Fibroblast of the aortic adventitia (primary cell): ENCODE measurements around the gene MAD1L1. TPM values are rescaled to one million over a fixed set of nuclear protein-coding genes. Genes with fewer than 3 reads are reported as not detected.

Experiments
- DNase-seq: peaks from one replicate; pipeline ENCODE4 v3.0.0-alpha.2; 2010; ENCODE audit warnings: low read depth
- H3K4me3 ChIP-seq: 2 replicates; pipeline ENCODE4 v1.5.1; 2011; ENCODE audit warnings: low read depth, mild to moderate bottlenecking, control low read depth, low read length, moderate library complexity
- total RNA-seq: library from RNA; depleted of rRNA; stranded (reverse); fragments of >200 nt; gene quantifications from 2 replicates; pipeline ENCODE4 v1.2.3, GENCODE V29; 2012; ENCODE audit warnings: low replicate concordance
- TF ChIP-seq, protein P1 (sequence below): IDR thresholded peaks from 2 replicates; pipeline ENCODE4 v1.5.1; 2011; ENCODE audit warnings: mild to moderate bottlenecking, low read length, control low read depth, inconsistent platforms; ENCODE audit not compliant: insufficient read depth

Gene MAD1L1
- total RNA-seq, 1 donor = 22.9 TPM

DNA sequence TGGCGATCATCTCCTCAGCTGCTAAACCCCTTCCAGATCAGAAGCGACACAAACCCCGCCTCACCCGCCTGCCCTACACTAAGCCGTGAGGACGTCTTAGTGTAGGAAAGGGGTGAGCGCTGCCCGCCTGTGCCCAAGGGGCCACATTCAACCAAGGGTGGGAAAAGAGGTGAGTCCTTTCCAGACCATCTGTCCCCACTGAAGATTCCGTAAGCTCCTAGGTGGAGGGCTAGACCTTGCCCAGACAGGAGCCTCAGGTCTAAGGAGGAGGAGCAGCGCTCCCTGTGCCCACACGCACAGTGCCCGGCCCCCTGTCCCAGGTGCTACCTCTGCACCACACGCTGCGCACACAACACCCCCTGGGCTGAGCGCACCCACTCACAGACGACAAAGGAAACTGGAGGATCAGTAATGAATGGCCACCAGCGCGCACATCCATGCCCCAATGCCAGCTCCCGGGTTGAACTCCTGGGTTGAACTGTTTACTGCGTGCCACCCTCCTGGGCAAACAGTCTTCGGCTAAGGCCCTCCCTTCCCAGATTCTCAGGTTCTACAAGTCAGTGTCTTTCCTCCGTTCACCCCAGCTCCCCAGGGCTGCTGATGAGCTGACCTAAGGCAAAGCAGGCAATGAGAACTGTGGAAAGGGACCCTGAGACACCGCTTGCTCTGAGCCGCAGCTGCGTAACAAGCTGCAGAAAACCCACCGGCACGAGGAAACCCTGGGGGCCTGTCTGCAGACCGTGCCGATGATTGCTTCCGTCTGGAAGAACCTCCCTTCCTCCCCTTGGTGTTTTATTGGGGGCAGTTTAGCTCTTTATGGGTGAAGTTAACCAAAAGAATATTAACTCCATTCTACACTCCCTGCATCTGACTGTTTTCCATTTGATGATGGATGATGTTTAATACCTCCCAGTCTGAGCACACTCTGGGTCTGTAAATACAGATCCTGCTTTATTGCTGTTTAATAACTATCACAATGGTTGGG, 185.9 kb downstream of the MAD1L1 start:
- DNase-seq = no peak
- TF ChIP-seq, protein P1, sequence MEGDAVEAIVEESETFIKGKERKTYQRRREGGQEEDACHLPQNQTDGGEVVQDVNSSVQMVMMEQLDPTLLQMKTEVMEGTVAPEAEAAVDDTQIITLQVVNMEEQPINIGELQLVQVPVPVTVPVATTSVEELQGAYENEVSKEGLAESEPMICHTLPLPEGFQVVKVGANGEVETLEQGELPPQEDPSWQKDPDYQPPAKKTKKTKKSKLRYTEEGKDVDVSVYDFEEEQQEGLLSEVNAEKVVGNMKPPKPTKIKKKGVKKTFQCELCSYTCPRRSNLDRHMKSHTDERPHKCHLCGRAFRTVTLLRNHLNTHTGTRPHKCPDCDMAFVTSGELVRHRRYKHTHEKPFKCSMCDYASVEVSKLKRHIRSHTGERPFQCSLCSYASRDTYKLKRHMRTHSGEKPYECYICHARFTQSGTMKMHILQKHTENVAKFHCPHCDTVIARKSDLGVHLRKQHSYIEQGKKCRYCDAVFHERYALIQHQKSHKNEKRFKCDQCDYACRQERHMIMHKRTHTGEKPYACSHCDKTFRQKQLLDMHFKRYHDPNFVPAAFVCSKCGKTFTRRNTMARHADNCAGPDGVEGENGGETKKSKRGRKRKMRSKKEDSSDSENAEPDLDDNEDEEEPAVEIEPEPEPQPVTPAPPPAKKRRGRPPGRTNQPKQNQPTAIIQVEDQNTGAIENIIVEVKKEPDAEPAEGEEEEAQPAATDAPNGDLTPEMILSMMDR = no peak
- H3K4me3 ChIP-seq = no peak overlapping the region

DNA sequence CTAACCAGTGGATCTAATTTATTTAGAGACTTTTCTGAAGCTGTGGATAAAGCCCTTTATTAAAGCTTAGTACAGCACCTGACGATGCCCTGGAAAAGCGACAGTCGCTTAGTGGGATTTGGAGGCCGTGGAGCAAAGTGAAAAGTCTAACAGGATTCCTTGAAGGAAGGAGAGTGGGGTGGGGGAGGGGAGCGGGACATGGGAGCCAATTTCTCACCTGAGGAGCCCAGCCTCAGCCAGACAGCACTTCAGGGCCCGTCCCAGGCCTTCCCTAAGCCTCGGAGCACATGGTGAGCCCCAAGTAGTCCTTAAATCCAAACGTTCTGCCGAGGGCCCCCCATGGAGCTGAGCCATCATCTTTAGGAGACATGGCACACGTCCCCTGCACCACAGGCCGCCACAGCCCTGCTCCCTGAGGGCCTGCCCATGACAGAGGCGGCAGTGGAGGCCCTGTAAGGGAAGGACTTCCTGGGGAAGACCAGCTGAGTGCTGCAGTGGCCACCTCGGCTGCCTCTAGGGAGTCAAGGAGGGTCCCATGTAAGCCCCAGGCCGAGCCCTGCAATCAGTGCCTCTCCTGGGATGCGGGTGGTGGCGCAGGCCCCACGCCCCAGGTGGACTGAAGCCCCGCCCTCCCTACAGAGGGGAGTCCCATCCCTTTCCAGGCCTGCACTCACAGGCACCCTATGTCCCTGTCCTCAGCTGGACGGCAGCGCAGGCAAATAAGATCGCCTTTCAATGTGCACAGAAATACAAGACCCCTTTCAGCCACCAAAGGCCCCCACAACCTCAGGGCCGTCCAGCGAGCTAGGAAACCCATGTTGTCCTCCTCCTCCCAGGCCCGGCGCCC, 187.0 kb downstream of the MAD1L1 start:
- H3K4me3 ChIP-seq = no peak overlapping the region
- TF ChIP-seq, protein P1 = no peak
- DNase-seq = no peak

DNA sequence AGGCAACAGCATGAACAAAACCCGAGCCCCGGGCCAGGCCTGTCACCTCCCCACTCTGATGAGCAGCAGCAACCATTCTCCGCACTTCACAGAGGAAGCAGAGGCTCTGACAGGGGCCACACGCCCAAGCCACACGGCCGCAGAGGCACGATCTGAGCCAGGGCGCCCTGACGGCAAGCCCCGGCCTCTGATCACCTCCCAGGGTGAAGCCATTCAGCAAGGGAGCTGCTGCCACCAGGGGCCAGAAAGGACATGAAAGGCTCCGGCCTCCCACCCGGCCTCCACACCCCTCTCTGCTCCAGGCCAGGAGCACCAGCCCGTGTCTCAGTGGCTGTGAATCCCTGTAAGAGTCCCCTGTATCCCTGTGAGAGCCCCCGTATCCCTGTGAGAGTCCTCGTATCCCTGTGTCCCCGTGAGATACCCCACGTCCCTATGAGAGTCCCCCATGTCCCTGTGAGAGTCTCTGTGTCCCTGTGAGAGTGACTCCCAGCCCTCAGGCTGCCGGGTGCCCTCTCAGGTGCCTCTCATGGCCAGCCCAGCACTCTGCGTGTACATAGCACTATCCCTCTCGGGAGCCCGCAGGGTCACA, 187.8 kb downstream of the MAD1L1 start:
- no peak for DNase-seq
- TF ChIP-seq, protein P1 = no peak
- no peak overlapping the region for H3K4me3 ChIP-seq

DNA sequence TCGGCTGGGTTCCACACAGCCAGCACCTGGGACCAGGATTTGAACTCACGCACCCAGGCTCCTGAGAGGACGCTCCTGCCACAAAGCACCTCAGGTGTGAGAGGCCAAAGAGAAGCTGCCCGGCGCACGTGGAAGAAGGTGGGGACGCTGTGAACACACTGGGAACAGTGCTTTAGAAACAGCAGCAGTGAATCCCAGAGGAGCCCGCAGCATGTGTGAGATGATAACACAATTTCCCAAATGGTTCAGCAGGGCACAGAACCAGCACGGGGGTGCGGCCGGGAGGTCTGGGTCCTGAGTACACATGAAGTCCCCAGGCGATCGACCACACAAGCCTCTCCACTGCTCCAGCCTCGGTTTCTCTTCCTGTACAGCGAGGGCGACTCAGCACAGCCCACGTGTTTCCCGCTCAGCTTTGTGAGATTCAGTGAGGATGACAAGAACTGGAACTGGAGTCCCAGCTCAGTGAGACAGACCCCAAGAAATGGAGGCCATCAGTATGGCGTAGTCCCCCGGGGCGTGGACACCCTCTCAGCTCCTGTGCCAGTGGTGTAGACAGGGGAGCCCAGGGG, 188.3 kb downstream of the MAD1L1 start:
- no peak for DNase-seq
- no peak overlapping the region for H3K4me3 ChIP-seq
- TF ChIP-seq, protein P1 = no peak

DNA sequence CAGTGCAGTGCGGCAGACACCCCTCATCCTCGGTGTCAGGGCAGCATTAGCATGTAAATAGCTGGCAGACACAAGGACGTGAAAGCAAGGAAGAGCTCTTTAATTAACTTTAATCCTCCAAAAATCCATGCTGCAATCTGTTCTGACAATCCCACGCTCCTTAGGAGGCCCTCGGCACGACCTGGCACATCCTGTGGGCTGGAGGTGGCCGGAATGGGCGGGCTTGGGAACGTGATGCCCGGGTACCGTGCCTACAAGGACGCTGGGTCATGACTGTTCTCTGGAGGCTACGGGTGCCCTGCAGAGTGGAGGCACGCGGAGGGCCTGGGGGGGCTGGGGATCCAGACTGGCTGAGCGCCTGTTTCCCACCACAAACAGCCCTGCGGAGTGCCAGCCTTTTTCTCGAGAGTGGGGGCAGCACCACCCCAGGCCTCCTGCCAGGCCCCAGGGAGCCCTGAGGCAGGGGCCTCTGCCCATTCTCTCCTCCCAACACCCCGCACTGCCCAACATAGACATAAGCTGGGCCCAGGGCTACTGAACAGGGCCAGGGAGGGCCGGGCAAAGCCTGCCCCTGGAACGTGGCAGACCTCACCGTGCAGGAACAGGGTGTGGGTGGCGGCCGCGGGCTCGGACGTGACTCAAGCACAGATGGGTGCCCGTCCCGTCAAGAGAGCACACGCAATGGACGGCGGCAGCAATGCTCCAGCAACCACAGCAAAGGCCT, 189.3 kb downstream of the MAD1L1 start:
- H3K4me3 ChIP-seq = no peak overlapping the region
- TF ChIP-seq, protein P1 = no peak
- DNase-seq = no peak

DNA sequence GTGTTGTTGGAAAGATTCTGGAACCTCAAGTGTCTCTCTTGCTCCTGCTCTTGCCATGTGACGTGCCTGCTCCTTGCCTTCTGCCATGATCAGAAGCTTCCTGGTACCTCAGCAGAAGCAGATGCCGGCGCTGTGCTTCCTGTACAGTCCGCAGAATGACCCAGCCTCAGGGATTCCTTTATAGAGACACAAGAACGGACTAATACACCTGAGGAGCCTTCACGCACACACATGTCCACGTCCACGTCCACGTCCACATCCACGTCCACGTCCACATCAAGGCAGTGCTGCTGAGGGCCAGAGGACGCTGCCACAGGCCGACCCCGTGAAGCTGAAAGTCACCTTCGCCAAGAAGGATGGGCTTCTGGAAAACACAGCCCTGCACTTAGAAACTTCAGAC, 190.1 kb downstream of the MAD1L1 start:
- no peak for DNase-seq
- TF ChIP-seq, protein P1 = no peak
- H3K4me3 ChIP-seq = no peak overlapping the region
